Kidney epithelial cell (primary cell): ENCODE data around the gene ABCB4. TPM values are rescaled to one million over a fixed set of nuclear protein-coding genes. Genes with fewer than 3 reads are reported as not detected.
"Not testable (repeated sequence)": the region's sequence is repeated elsewhere in the genome, so short reads cannot be mapped to it uniquely, and the experiment has no call there.

Experiments used
- DNase-seq: peaks from one replicate; pipeline ENCODE4 v3.0.0-alpha.2; 2010; ENCODE audit warnings: low read depth
- H3K27me3 ChIP-seq: 2 replicates; pipeline ENCODE4 v1.6.0; 2011; ENCODE audit warnings: low read length; ENCODE audit not compliant: control insufficient read depth, insufficient read depth
- H3K36me3 ChIP-seq: 2 replicates; pipeline ENCODE4 v1.5.1; 2011; ENCODE audit warnings: low read length; ENCODE audit not compliant: control insufficient read depth, insufficient read depth
- H3K4me3 ChIP-seq: 2 replicates; pipeline ENCODE4 v1.5.1; 2011; ENCODE audit warnings: low read depth, mild to moderate bottlenecking, control low read depth, low read length
- CTCF ChIP-seq: IDR thresholded peaks from 2 replicates; pipeline ENCODE4 v1.5.1; 2011; ENCODE audit warnings: mild to moderate bottlenecking, moderate library complexity, low read length, control low read depth, inconsistent platforms; ENCODE audit not compliant: insufficient read depth, poor library complexity, severe bottlenecking
- total RNA-seq: library from RNA; depleted of rRNA; stranded (reverse); fragments of >200 nt; gene quantifications from 2 replicates; pipeline ENCODE4 v1.2.3, GENCODE V29; 2015

Gene ABCB4
- total RNA-seq, 1 donor from 2014 or later: 6.4 TPM

GRCh38 chr7:87463982-87464381 lies 11.5 kb downstream of the ABCB4 start:
- Histone ChIP-seq H3K4me3 (no peak overlapping the region), H3K27me3 (no peaks in the 10 kb centered on the region), H3K36me3 (no peaks in the 10 kb centered on the region)
- no peak for DNase-seq
- TF ChIP-seq CTCF: no peak

- not testable (repeated sequence) for H3K4me3 ChIP-seq, H3K27me3 ChIP-seq, H3K36me3 ChIP-seq, DNase-seq
These were observed 15.0 kb downstream of the ABCB4 start for GRCh38 chr7:87460444-87460843.

DNA sequence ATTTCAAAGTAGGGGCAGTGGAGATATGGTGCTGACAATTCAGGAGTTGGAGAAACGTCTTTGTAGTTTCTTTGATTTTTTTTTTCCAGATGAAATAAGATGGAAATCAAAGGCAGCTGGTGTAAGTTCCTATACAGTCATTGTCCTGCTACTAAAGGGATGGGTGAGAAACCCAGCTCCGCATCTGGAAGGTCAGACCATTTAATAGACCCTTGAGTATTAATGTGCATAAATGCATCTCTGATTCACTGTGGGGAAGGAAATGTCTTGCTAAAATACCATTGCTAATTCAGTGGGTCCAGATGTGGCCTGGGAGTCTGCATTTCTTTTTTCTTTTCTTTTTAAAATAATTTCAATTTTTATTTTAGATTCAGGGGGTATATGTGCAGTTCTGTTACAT lies 15.5 kb downstream of the ABCB4 start:
- no peak overlapping the region for H3K4me3 ChIP-seq
- no peaks in the 10 kb centered on the region for H3K27me3 ChIP-seq
- H3K36me3 ChIP-seq: no peaks in the 10 kb centered on the region
- TF ChIP-seq CTCF: no peak
- no peak for DNase-seq

GRCh38 chr7:87458148-87458547 lies 17.3 kb downstream of the ABCB4 start:
- Histone ChIP-seq H3K36me3 (no peaks in the 10 kb centered on the region), H3K4me3 (no peak overlapping the region), H3K27me3 (no peaks in the 10 kb centered on the region)
- no peak for TF ChIP-seq CTCF
- no peak for DNase-seq

GRCh38 chr7:87456247-87456646 lies 19.2 kb downstream of the ABCB4 start:
- no peaks in the 10 kb centered on the region for H3K36me3 ChIP-seq
- no peak for TF ChIP-seq CTCF
- no peak overlapping the region for H3K4me3 ChIP-seq
- no peak for DNase-seq
- H3K27me3 ChIP-seq: no peaks in the 10 kb centered on the region

GRCh38 chr7:87452279-87452678 lies 23.2 kb downstream of the ABCB4 start:
- Histone ChIP-seq H3K4me3 (no peak overlapping the region), H3K27me3 (no peaks in the 10 kb centered on the region), H3K36me3 (no peaks in the 10 kb centered on the region)
- TF ChIP-seq CTCF: no peak
- no peak for DNase-seq

DNA sequence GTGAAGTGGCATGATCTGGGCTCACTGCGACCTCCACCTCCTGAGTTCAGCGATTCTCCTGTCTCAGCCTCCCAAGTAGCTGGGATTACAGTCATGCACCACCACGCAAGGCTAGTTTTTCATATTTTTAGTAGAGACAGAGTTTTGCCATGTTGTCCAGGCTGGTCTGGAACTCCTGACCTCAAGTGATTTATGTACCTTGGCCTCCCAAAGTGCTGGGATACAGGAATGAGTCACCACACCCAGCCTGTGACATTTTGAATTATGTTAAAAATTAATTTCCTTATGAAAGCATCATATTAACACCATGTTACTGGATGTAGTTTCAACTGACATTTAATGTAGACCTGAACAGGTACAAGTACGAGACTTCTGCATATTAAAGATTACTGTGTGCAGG lies 24.3 kb downstream of the ABCB4 start:
- Histone ChIP-seq H3K4me3 (no peak overlapping the region), H3K27me3 (no peaks in the 10 kb centered on the region), H3K36me3 (no peaks in the 10 kb centered on the region)
- DNase-seq: no peak
- no peak for TF ChIP-seq CTCF
